PC-3 (cell line): ENCODE measurements around the gene ADTRP.

ENCODE experiments used
- CTCF ChIP-seq: fragments of 300-600 bp; sonication (generic); conservative IDR thresholded peaks from 2 replicates; pipeline ENCODE4 v1.5.1; 2017; ENCODE audit warnings: antibody characterized with exemption, low read depth, mild to moderate bottlenecking, low read length
- EZH2phosphoT487 ChIP-seq: fragments of 300-600 bp; sonication (generic); IDR thresholded peaks from 2 replicates; pipeline ENCODE4 v1.6.1; 2018; ENCODE audit warnings: mild to moderate bottlenecking, antibody characterized with exemption, low read length, borderline replicate concordance

GRCh38 chr6:11796829-11797228 lies 18.2 kb upstream of the ADTRP start:
- TF ChIP-seq CTCF: no peak
- no peak for TF ChIP-seq EZH2phosphoT487
